ENCODE results near the gene DDX43. TPM values are rescaled to one million over a fixed set of nuclear protein-coding genes. Genes with fewer than 3 reads are reported as not detected.

Gene DDX43
- total and polyA plus RNA-seq, 10 of the 15 experiments (the other 5 are each of a cell fraction or from before 2014, with no cell fraction given), result 0.12 TPM; not detected in 9

DNA sequence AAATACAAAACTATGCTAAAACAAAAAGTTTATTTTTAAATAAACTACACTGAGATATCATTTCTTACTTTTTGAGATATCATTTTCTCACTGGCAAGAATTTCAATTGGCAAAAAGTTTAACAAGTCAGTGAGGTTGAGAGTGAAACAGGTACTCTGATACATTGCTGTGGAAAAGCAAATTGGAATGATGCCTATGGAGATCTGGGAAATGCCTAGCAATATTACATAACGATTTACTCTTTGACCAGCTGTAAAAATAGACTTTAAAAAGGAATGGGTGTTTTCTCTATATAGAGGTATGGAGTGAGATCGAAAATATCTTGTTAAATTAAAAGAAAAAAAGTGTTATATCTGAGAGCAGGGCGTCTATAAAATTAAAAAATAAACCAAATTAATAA lies 40.6 kb downstream of the DDX43 start (continued):
- TF ChIP-seq SPI1 (IDR thresholded peaks at IDR 0.05; ENCODE audit: borderline replicate concordance, insufficient read depth, low read depth, low read length) (no peak), KAT2A (conservative IDR thresholded peaks at IDR 0.05; ENCODE audit: control insufficient read depth, low read depth, low read length) (no peak), MAX (IDR thresholded peaks at IDR 0.05; ENCODE audit: low read depth, low read length) (no peak)

- Histone ChIP-seq H3K27ac (ENCODE audit: control insufficient read depth, insufficient read depth) (no peak overlapping the region), H3K27me3 (replicated peaks in 1 of 2; ENCODE audit: control insufficient read depth in 2 of 2, insufficient read depth in 2 of 2, low read length in 1 of 2) (no peaks in the 10 kb centered on the region), H3K4me1 (ENCODE audit: control insufficient read depth, insufficient read depth, low read length) (peaks cover 15% of the 10 kb centered on the region), H3K4me2 (ENCODE audit: control insufficient read depth, insufficient read depth) (peak overlapping the region; percentile 60), H3K36me3 (ENCODE audit: control insufficient read depth in 2 of 2, insufficient read depth in 2 of 2, low read length in 1 of 2) (peaks cover 9 to 28% of the 10 kb centered on the region in 2 experiments), H3K4me3 (no peak overlapping the region), H2AFZ (ENCODE audit: control insufficient read depth, low read depth, low read length) (no peak overlapping the region), H3K9ac (ENCODE audit: control insufficient read depth, insufficient read depth, low read length) (no peak overlapping the region), H3K9me3 (replicated peaks; ENCODE audit: control insufficient read depth, insufficient read depth, low read length) (no peaks in the 10 kb centered on the region), H3K79me2 (ENCODE audit: control insufficient read depth, insufficient read depth, low read length) (peaks cover 53% of the 10 kb centered on the region), H4K20me1 (ENCODE audit: control insufficient read depth, insufficient read depth) (no peaks in the 10 kb centered on the region)
- 98% methylated on average over 3 of the region's 3 CpGs for WGBS (ENCODE audit: insufficient coverage, insufficient replicate concordance, low lambda C conversion rate, missing lambda C conversion rate)
- FAIRE-seq, result no peak
- CTCF ChIA-PET, result interaction anchor here (1.1 to 1.2 kb wide), 3 partner anchors 18 to 167 kb away, joined by 3 to 5 read pairs (median 3); partner anchors contain the start of gene MTO1
- intact Hi-C loops (cut with micrococcal nuclease; ENCODE audit: unreplicated experiment) (no loop called here), in situ Hi-C loops (cut with MboI) (loop anchor here (25.0 kb wide), 1 partner anchor 1794 kb away; the partner anchor contains the start of gene COX7A2)
- no peak for ATAC-seq
- no TSS peak for BruUV-seq (replicated peaks)
- POLR2A ChIA-PET, result interaction anchor here (0.6 to 1.2 kb wide), 3 partner anchors 9 to 1039 kb away, joined by 3 read pairs; partner anchors contain the start of gene CGAS
- TF ChIP-seq ZNF384 (IDR thresholded peaks at IDR 0.05; ENCODE audit: borderline replicate concordance, low read depth, low read length) (no peak), BCL11A (IDR thresholded peaks at IDR 0.05; ENCODE audit: low read depth, low read length) (no peak), SMC3 (IDR thresholded peaks at IDR 0.05; ENCODE audit: borderline replicate concordance, low read length) (no peak), USF1 (IDR thresholded peaks at IDR 0.05; ENCODE audit: borderline replicate concordance, extremely low read length, insufficient read depth, low read depth, low read length) (no peak), MYC (IDR thresholded peaks at IDR 0.05; ENCODE audit: insufficient read depth, insufficient read length, insufficient replicate concordance, low read length, severe bottlenecking) (no peak), ASH2L (IDR thresholded peaks at IDR 0.05; ENCODE audit: borderline replicate concordance, low read depth) (no peak), RAD21 (IDR thresholded peaks at IDR 0.05; ENCODE audit: insufficient read depth, low read depth, low read length) (no peak)
- TF ChIP-seq, protein P1, sequence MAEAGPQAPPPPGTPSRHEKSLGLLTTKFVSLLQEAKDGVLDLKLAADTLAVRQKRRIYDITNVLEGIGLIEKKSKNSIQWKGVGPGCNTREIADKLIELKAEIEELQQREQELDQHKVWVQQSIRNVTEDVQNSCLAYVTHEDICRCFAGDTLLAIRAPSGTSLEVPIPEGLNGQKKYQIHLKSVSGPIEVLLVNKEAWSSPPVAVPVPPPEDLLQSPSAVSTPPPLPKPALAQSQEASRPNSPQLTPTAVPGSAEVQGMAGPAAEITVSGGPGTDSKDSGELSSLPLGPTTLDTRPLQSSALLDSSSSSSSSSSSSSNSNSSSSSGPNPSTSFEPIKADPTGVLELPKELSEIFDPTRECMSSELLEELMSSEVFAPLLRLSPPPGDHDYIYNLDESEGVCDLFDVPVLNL (IDR thresholded peaks at IDR 0.05; ENCODE audit: low read depth, low read length), result no peak
- SMC1A ChIA-PET (ENCODE audit: uncharacterized antibody, unreplicated experiment), result interaction anchor here (0.7 to 2.7 kb wide), 4 partner anchors 18 to 74 kb away, joined by 3 to 9 read pairs (median 4); partner anchors contain the start of gene MTO1
- RAD21 ChIA-PET (ENCODE audit: unreplicated experiment), result no interaction called here
- DNase-seq (ENCODE audit: low read depth, low spot score), result no peak
Measured at GRCh38 chr6:73443555-73443954, 48.9 kb downstream of the DDX43 start.
